Cardiac fibroblast (primary cell): Measurements from ENCODE around the gene CTNNBIP1.
A peak's percentile ranks its signal among the peaks of the same experiment; 100 is the strongest.

Experiments used
- DNase-seq, 2 donors: peaks; one replicate each; pipeline versions ENCODE4 v3.0.0 to v3.0.0-alpha.2; 2010; ENCODE audit warnings: low read depth in 2 of 2
- H3K4me3 ChIP-seq, 2 donors: replicated peaks in 1 of 2; 1 replicate in 1 of 2; 2 replicates in 1 of 2; pipeline ENCODE4 v1.5.1; 2011; ENCODE audit warnings: low read depth in 2 of 2, low read length in 2 of 2, mild to moderate bottlenecking in 2 of 2, moderate library complexity in 1 of 2
- TF ChIP-seq, protein P1 (sequence below): IDR thresholded peaks from one replicate; pipeline ENCODE4 v1.5.1; 2011; ENCODE audit warnings: low read depth, mild to moderate bottlenecking, low read length, inconsistent platforms

The CTNNBIP1 gene

DNA sequence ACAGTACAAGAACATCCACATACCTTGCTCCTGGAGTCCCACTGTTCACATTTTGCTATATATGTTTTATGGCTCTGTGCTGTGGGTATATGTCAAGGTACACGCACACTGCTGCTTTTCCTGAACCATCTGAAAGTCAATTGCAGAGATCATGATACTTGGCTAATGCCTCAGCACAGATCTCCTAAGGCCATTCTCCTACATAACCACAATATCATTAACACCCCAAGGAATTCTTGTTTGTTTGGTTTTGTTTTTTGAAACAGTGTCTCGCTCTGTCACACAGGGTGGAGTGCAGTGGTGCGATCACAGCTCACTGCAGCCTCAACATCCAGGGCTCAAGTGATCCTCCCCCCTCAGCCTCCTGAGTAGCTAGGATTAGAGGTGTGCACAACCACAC, 16.0 kb downstream of the CTNNBIP1 start:
- no peak overlapping the region for H3K4me3 ChIP-seq
- TF ChIP-seq, protein P1, sequence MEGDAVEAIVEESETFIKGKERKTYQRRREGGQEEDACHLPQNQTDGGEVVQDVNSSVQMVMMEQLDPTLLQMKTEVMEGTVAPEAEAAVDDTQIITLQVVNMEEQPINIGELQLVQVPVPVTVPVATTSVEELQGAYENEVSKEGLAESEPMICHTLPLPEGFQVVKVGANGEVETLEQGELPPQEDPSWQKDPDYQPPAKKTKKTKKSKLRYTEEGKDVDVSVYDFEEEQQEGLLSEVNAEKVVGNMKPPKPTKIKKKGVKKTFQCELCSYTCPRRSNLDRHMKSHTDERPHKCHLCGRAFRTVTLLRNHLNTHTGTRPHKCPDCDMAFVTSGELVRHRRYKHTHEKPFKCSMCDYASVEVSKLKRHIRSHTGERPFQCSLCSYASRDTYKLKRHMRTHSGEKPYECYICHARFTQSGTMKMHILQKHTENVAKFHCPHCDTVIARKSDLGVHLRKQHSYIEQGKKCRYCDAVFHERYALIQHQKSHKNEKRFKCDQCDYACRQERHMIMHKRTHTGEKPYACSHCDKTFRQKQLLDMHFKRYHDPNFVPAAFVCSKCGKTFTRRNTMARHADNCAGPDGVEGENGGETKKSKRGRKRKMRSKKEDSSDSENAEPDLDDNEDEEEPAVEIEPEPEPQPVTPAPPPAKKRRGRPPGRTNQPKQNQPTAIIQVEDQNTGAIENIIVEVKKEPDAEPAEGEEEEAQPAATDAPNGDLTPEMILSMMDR: no peak
- no peak for DNase-seq

DNA sequence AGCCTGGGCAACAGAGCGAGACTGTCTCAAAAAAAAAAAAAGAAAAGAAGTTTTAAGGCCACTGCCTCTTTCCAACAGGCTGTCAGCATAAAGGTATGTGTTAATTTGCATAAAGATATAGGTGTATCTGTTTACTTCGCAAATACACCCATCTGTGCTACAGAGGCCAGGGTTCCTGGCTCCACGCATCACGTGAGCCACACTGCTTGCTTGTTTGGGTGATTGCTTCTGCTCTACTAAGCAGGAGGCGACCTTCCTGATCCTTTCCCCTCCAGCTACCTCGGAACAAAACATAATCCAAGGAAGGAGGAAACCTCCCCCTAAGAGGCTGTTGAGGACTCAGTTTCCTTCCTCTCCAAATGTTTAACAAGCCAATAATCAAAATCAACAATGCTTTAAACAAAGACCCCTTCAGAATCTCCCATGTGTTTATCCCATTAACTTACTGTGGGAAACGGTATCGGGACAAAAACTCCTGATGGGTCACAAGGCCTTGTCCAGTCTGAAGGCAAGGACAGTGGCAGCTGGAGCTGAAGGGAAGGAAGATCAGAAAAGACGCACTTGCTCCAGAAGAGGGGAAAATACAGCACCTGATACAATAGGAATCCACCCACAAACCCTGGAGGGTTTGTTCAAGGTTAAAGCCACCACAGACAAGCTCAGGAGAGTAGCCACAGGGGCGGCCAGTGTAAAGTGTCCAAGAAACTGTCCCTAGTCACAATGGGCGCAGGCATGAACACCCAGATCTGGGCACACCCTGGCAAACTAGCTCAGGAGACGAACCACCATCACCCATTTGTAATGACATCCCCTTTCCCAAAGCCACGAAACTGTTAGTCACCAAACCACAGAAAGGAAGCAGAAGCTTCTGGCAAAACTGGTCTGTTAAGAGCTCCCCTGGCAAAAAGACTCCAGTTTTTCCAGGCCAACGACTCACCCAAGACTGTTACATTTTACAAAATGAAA, 17.2 kb downstream of the CTNNBIP1 start:
- DNase-seq: peak; percentile 52 to 81
- H3K4me3 ChIP-seq: no peak overlapping the region
- TF ChIP-seq, protein P1: no peak

DNA sequence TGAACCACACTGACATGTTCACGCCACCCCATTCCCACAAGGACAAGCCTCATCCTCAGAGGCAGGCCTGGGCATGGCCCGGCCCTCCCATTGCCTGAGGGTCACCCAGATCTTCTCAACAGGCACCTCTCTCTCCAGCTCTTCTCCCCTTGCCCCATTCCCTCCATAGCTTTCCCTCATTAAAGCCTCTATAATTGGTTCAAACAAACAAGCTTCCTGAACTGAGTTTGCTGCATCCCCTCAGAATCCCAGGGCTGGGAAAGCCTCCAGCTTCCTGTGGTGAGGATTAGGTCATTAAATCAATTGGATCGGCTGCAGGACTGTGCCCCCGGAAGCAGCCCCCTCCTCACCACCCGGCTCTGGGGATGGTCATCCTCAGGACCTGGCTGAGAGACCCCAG, 18.9 kb downstream of the CTNNBIP1 start:
- DNase-seq: no peak
- no peak overlapping the region for H3K4me3 ChIP-seq

DNA sequence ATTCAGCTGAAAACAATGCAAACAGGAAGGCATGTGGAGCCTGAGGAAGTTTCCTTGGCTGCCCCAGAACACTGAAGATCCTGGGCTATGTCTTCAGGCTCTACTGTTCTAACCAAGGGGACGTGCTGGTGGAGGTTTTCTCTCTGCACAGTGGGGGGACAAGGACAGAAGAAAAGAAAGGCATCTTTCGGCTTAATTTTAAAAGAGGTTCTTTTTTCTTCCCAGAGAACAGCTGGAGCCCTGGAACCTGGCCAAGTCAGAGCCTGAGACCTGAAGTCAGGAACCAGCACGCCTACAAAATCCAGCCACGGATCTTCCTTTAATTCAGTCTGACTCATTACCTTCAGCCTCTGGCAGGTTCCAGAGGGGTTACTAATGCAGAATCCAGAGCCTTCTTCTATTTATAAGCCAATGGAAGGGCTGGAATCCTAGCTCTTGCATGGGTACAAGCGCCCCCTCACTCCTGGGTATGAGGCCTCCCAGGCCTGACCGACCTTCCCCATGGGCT, 19.8 kb downstream of the CTNNBIP1 start:
- peak; percentile 79 to 93 for DNase-seq
- TF ChIP-seq, protein P1: no peak
- H3K4me3 ChIP-seq: no peak overlapping the region

More for the DNA sequence above, 18.9 kb downstream of the CTNNBIP1 start:
- TF ChIP-seq, protein P1: no peak

DNA sequence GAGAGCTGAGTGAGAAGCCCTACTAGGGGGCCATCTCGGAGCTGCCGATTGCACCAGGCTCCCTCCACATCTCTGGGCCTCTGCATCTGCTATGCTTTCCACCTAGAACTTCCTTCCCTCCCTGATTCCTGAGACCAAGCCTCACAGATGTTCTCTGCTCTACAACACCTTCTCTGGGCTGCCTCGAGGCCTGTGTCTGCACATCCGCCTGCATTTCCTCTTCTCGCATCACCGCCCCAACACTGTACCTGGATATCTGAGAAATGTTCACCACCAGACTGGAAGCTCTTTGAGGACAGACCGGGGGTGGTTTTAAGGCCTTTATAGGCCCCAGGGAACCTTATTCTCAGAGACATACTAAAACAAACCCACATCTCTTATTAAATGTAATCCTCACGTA, 20.7 kb downstream of the CTNNBIP1 start:
- DNase-seq: no peak
- H3K4me3 ChIP-seq: no peak overlapping the region
- TF ChIP-seq, protein P1: no peak

DNA sequence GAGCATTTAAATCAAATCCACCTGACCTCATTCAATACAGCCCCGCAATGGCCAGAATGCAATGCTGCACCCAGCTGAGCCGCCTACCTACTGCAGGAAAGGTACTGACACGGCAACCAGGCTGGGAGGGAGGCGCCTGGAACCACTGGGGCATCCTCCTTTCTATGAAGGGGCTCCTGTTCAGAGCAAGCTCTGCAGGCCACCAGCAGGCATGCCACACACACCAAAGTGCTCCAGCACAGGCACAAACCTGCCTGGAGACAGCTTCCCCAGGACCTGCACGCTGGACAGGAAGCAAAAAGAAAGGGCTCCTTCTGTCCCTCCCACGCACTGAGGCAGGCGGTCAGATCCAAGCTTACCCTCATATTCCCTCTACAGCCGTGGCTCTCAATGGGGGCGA, 21.2 kb downstream of the CTNNBIP1 start:
- no peak overlapping the region for H3K4me3 ChIP-seq
- DNase-seq: no peak
- TF ChIP-seq, protein P1: no peak
